GM12801 (cell line): ENCODE data around the gene CACNA1E.

Experiments
- TF ChIP-seq, protein P1 (sequence below): IDR thresholded peaks from one replicate; pipeline ENCODE4 v1.5.1; 2011; ENCODE audit warnings: control low read depth; ENCODE audit not compliant: insufficient read length; ENCODE audit errors: extremely low read depth

CACNA1E gene

DNA sequence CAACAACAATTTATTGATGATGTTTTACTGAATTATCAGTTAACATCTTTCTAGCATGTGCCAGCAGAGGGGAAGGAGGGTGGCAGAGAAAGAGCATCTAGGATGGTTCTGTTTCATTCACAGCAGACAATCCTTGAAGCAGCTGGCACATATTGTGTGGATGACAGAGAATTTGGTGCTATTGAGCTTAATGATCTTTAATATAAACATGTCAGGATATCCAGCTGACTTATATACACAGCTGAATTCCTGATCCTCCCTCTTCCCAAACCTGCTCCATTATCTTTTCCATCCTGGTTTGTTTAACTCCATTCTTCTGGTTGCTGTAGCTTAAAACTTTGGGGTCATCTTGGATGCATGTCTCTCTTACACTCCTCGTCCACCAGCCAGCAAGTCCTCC is 218.6 kb downstream of the CACNA1E start:
- TF ChIP-seq, protein P1, sequence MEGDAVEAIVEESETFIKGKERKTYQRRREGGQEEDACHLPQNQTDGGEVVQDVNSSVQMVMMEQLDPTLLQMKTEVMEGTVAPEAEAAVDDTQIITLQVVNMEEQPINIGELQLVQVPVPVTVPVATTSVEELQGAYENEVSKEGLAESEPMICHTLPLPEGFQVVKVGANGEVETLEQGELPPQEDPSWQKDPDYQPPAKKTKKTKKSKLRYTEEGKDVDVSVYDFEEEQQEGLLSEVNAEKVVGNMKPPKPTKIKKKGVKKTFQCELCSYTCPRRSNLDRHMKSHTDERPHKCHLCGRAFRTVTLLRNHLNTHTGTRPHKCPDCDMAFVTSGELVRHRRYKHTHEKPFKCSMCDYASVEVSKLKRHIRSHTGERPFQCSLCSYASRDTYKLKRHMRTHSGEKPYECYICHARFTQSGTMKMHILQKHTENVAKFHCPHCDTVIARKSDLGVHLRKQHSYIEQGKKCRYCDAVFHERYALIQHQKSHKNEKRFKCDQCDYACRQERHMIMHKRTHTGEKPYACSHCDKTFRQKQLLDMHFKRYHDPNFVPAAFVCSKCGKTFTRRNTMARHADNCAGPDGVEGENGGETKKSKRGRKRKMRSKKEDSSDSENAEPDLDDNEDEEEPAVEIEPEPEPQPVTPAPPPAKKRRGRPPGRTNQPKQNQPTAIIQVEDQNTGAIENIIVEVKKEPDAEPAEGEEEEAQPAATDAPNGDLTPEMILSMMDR, result no peak

DNA sequence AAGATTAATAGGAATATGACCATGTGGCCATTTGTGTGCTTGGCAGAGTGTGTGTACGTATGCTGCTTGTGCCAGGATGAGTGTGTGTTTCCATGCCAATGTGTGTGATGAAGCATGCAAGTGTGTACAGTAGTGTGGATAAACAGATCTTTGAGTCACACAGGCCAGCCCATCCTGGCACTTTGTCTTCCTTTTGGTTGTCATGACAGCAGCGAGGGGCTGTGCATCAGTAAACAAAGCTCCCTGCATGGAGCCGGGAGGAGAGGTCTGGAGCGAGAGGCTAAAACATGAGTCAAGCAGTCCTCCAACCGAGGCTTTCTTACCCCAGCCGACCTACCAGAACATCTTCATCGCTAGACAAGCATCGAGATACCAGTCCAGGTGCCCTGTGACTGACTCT is 221.2 kb downstream of the CACNA1E start:
- TF ChIP-seq, protein P1, result no peak

DNA sequence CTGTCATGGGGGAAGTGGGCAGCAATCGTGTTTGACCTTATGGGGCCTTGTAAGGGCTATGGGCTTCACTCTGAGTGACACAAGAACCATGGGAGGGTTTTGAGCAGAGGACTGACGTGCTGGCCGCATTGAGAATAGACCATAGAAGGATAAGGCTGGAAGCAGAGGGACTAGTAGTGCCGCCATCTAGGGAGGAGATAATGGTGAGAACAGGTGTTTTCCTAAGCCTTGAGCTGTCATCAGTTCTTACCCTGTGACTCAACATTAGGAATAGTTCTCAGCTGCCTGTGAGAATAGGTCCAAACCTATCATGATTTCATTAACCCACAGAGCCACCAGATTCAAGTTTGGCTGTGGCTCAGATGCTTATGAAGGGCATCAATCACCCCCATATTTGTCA is 228.5 kb downstream of the CACNA1E start:
- TF ChIP-seq, protein P1, result no peak

DNA sequence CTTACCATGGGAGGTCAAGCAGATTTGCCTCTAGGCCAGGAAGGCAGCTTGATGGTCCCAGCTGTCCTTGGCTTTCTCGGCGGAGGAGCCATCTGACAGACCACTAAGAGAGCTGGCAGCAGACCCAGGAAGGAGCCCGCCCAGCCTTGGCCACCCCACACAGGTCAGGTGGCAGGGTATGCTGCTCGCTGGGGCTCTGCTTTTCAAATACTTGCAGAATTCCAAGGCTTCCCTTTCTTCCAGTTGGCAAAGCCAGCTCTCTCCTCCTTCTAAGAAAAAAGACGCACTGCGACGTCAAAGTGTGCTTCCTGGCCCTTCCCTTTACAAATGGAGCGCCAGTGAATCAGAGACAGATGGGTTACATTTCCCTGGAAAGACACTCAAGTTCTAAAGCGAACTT is 229.4 kb downstream of the CACNA1E start:
- TF ChIP-seq, protein P1, result no peak

DNA sequence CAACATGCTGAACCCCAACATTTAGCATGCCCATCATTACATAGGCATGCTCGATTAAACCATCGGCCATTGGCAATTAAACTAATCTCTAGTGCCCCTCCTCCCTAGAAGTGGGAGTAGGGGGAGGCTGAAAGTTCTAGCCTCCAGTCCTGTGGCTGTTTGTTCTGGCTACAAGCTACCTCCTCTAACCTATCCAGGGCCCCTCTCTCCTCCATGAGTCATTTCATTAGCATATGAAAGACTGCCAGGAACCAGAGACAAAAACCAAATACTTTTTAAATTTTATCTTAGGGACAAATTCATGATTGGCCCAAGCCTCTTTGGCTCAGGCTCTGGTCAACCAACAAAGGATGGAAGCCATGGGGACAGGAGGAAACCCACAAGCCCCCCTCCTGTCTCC is 231.1 kb downstream of the CACNA1E start:
- TF ChIP-seq, protein P1, result no peak

DNA sequence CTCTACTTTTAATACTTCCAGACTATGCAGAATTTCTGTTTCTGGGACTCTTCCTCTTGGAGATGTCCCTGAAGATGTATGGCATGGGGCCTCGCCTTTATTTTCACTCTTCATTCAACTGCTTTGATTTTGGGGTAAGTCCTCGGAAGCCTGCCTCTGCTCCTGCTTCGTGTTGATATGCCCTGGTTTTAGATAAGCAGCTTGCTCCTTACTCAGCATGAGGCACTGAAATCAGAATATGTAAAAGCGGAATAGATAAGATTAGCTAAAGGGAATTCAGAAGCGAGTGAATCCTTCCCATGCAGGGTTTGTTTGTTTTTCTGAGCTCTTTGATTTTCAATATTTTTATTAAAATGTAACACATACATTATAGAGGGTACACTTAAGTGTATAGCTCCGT is 234.7 kb downstream of the CACNA1E start:
- TF ChIP-seq, protein P1, result no peak

DNA sequence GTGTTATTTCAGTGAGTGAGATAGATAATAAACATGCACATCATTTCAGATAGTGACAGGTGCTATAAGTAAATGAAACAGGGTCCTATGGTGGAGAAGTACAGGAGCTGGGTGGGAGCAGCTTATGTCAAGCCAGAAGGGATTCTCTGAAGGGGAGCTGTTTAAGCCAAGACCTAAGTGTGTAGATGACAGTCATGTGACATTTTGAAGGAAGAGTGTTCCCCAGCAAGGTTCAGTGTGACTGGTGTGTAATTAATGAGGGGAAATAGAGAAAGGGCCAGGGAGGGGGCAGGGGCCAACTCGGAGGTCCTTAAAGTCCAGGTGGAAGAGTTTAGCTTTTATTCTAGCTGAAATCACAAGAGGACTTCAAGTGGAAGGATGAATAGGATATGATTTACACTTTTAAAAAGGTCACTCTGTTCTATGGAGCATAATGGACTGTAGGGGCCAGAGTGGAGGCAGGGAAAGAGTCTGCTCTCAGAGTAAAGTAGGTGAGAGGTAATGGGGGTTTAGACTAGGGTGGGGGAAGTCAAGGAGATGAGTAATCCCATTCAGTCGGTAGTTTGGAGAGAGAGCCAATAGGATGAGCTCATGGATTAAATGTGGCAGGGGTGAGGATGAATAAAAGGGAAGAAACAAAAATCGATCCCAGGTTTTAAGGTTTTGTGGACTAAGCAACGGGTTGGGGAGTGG is 243.1 kb downstream of the CACNA1E start:
- TF ChIP-seq, protein P1, result no peak

DNA sequence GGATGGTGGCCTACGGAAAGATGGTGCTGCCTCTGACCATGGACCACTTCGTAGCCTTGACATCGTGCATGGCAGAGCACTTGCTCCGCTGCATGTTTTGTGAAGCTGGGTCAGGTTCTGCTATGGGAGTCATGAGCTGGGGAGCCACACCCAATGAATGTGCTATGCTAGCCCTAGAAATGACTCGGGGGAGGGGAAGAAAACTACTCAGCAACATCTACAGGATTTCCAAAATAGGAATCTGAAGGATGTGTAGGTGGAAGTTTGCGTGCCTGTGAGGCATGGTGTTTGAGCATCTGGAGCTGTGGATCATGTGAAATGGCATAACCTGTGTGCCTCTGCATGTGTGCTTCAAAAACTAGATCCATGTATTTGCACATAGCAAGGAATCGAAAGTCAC is 247.3 kb downstream of the CACNA1E start:
- TF ChIP-seq, protein P1, result no peak
